K562 (cell line): ENCODE results near the gene TRIM45. TPM values are rescaled to one million over a fixed set of nuclear protein-coding genes. Genes with fewer than 3 reads are reported as not detected.

Source experiments
- HMG20A ChIP-seq: fragments of 450-650 bp; formaldehyde crosslinking; conservative IDR thresholded peaks from 2 replicates; pipeline ENCODE4 v1.4.0; 2020; ENCODE audit warnings: mild to moderate bottlenecking, mixed read lengths
- IRF2 ChIP-seq: sonication (generic); formaldehyde crosslinking; IDR thresholded peaks from 2 replicates; pipeline ENCODE4 v1.8.1; 2022; ENCODE audit warnings: mild to moderate bottlenecking, missing genetic modification reagents
- POLR2H ChIP-seq: IDR thresholded peaks from 2 replicates; pipeline ENCODE4 v1.6.1; 2016; ENCODE audit warnings: missing genetic modification characterization, low read depth, mild to moderate bottlenecking, control low read depth, missing compliant biosample characterization, moderate library complexity
- RB1 ChIP-seq: fragments of 450-650 bp; IDR thresholded peaks from 2 replicates; pipeline ENCODE4 v1.6.1; 2017; ENCODE audit warnings: low read depth, mild to moderate bottlenecking
- SIN3B ChIP-seq: fragments of 450-650 bp; IDR thresholded peaks from 2 replicates; pipeline ENCODE4 v1.6.1; 2017; ENCODE audit warnings: low read depth, mild to moderate bottlenecking, moderate library complexity
- SOX6 ChIP-seq: fragments of 450-650 bp; IDR thresholded peaks from 2 replicates; pipeline ENCODE4 v1.6.1; 2014; ENCODE audit warnings: mild to moderate bottlenecking
- SP1 ChIP-seq: sonication (generic); formaldehyde crosslinking; IDR thresholded peaks from 2 replicates; pipeline ENCODE4 v1.8.1; 2022; ENCODE audit warnings: mild to moderate bottlenecking, missing genetic modification reagents
- XRCC4 ChIP-seq: IDR thresholded peaks from one replicate; pipeline ENCODE4 v1.6.1; 2011; ENCODE audit not compliant: insufficient read depth, insufficient read length; ENCODE audit errors: extremely low read depth
- ZNF124 ChIP-seq: sonication (generic); formaldehyde crosslinking; IDR thresholded peaks from 2 replicates; pipeline ENCODE4 v1.8.1; 2022; ENCODE audit warnings: missing genetic modification reagents
- ZNF134 ChIP-seq: fragments of 250-450 bp; sonication (Bioruptor Pico); conservative IDR thresholded peaks from 2 replicates; pipeline ENCODE4 v1.4.0; 2020
- ZNF408 ChIP-seq: fragments of 250-450 bp; sonication (Bioruptor Pico); IDR thresholded peaks from 2 replicates; pipeline ENCODE4 v1.4.0; 2020; ENCODE audit warnings: low read depth, mild to moderate bottlenecking, moderate library complexity
- ZNF445 ChIP-seq: fragments of 250-450 bp; sonication (Bioruptor Pico); IDR thresholded peaks from 2 replicates; pipeline ENCODE4 v1.4.0; 2020; ENCODE audit warnings: low read depth, mild to moderate bottlenecking, moderate library complexity
- polyA plus RNA-seq, 8 experiments: library from polyadenylated mRNA; depleted of rRNA in 4 of 8; stranded (reverse) in 5 of 8; unstranded in 3 of 8; fragments of >200 nt; fragmentation: Nextera tagmentation in 2 of 8; fragmentation: Illumina TruSeq in 1 of 8; extraction: Ambion mirVana in 2 of 8; extraction: Trizol in 1 of 8; gene quantifications; 2 replicates each; pipeline versions ENCODE4 v1.2.1 to v1.2.3, GENCODE V29; 2011 to 2014; ENCODE audit warnings: inconsistent platforms in 1 of 8, missing spikeins in 1 of 8
- total RNA-seq, 7 experiments: library from RNA; depleted of rRNA in 6 of 7; stranded (reverse); fragments of >200 nt in 6 of 7; fragmentation: Illumina TruSeq in 2 of 7; extraction: Trizol in 2 of 7; gene quantifications; 2 replicates each; pipeline versions ENCODE4 v1.2.1 to v1.2.3, GENCODE V29; 2011 to 2021; ENCODE audit warnings: low replicate concordance in 1 of 7
- TF ChIP-seq, protein P1 (sequence below): fragments of 250-450 bp; sonication (Bioruptor Pico); IDR thresholded peaks from 2 replicates; pipeline ENCODE4 v1.5.0; 2022; ENCODE audit warnings: mild to moderate bottlenecking
- TF ChIP-seq, protein P2 (sequence below): fragments of 200-400 bp; formaldehyde crosslinking; IDR thresholded peaks from 2 replicates; pipeline ENCODE4 v1.6.1; 2017; ENCODE audit warnings: mild to moderate bottlenecking, low read depth, low read length, moderate library complexity
- TF ChIP-seq, protein P3 (sequence below): sonication (generic); IDR thresholded peaks from 2 replicates; pipeline ENCODE4 v1.6.1; 2016
- TF ChIP-seq, protein P4 (sequence below), 2 experiments: fragments of 450-650 bp in 1 of 2; sonication (generic) in 1 of 2; formaldehyde crosslinking in 1 of 2; IDR thresholded peaks in 1 of 2; conservative IDR thresholded peaks in 1 of 2; 2 replicates each; pipeline versions ENCODE4 v1.6.1 to v1.8.1; 2016 to 2023; ENCODE audit warnings: mild to moderate bottlenecking in 2 of 2, moderate library complexity in 2 of 2, inconsistent platforms in 1 of 2, missing genetic modification reagents in 1 of 2
- TF ChIP-seq, protein P5 (sequence below): fragments of 250-450 bp; sonication (Bioruptor Pico); IDR thresholded peaks from 2 replicates; pipeline ENCODE4 v1.4.0; 2020; ENCODE audit warnings: borderline replicate concordance
- TF ChIP-seq, protein P6 (sequence below): fragments of 250-450 bp; sonication (Bioruptor Pico); IDR thresholded peaks from 2 replicates; pipeline ENCODE4 v1.9.0; 2021; ENCODE audit warnings: mild to moderate bottlenecking

Gene TRIM45
- total and polyA plus RNA-seq, 9 of the 15 experiments (the other 6 are each of a cell fraction or from before 2014, with no cell fraction given) = 1.9 to 6.2 (median 3.6) TPM

DNA sequence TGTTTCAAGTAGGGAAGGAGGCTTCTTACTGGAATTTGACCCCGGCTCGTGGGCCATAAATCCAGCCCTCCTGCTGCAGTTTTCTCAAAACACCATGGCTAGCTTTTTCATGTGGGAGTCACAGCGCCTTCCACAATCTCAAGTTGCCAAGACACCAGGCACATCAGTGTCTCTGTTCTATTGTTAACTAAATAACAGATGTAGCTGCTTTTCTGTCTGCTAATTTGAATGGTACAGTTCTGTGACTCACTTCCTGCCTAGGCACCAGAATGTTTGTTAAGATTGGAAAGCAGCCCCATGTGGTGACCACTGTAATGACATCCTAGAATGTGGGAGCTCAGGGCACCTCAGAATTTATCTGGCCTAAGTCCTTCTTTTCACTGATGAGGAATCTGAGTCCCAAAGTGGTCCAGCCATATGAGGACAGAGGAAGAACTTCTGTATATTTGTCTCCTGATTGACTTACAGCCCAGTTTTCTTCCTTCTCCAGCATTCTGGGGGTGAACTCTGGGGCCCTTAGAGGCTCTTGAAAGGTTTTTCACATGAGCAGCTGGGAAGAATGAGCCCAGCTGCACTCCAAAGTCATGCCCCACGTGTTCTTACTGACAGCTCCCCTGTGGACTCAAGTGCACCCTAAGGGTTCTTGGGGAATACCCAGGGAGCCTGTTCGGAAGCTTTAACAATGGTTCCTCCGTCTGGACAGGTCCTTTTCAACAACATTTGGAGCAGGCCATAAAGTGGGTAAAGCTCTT lies 27.5 kb downstream of the TRIM45 start (continued):
- TF ChIP-seq, protein P1, sequence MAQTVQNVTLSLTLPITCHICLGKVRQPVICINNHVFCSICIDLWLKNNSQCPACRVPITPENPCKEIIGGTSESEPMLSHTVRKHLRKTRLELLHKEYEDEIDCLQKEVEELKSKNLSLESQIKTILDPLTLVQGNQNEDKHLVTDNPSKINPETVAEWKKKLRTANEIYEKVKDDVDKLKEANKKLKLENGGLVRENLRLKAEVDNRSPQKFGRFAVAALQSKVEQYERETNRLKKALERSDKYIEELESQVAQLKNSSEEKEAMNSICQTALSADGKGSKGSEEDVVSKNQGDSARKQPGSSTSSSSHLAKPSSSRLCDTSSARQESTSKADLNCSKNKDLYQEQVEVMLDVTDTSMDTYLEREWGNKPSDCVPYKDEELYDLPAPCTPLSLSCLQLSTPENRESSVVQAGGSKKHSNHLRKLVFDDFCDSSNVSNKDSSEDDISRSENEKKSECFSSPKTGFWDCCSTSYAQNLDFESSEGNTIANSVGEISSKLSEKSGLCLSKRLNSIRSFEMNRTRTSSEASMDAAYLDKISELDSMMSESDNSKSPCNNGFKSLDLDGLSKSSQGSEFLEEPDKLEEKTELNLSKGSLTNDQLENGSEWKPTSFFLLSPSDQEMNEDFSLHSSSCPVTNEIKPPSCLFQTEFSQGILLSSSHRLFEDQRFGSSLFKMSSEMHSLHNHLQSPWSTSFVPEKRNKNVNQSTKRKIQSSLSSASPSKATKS (CRISPR knock-in tag) = no peak
- TF ChIP-seq RB1 (no peak), ZNF445 (no peak), SP1 (CRISPR knock-in tag) (no peak), IRF2 (CRISPR knock-in tag) (no peak), ZNF134 (CRISPR knock-in tag) (no peak), ZNF124 (CRISPR knock-in tag) (no peak), XRCC4 (no peak), HMG20A (CRISPR knock-in tag) (no peak), ZNF408 (CRISPR knock-in tag) (no peak), POLR2H (tag) (no peak), SOX6 (0 out of 2 replicates have a peak, but pooled peaks have one; percentile 16), SIN3B (no peak)
- TF ChIP-seq, protein P2, sequence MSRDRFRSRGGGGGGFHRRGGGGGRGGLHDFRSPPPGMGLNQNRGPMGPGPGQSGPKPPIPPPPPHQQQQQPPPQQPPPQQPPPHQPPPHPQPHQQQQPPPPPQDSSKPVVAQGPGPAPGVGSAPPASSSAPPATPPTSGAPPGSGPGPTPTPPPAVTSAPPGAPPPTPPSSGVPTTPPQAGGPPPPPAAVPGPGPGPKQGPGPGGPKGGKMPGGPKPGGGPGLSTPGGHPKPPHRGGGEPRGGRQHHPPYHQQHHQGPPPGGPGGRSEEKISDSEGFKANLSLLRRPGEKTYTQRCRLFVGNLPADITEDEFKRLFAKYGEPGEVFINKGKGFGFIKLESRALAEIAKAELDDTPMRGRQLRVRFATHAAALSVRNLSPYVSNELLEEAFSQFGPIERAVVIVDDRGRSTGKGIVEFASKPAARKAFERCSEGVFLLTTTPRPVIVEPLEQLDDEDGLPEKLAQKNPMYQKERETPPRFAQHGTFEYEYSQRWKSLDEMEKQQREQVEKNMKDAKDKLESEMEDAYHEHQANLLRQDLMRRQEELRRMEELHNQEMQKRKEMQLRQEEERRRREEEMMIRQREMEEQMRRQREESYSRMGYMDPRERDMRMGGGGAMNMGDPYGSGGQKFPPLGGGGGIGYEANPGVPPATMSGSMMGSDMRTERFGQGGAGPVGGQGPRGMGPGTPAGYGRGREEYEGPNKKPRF = no peak
- TF ChIP-seq, protein P3, sequence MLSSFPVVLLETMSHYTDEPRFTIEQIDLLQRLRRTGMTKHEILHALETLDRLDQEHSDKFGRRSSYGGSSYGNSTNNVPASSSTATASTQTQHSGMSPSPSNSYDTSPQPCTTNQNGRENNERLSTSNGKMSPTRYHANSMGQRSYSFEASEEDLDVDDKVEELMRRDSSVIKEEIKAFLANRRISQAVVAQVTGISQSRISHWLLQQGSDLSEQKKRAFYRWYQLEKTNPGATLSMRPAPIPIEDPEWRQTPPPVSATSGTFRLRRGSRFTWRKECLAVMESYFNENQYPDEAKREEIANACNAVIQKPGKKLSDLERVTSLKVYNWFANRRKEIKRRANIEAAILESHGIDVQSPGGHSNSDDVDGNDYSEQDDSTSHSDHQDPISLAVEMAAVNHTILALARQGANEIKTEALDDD = no peak
- TF ChIP-seq, protein P4, sequence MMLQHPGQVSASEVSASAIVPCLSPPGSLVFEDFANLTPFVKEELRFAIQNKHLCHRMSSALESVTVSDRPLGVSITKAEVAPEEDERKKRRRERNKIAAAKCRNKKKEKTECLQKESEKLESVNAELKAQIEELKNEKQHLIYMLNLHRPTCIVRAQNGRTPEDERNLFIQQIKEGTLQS (IDR thresholded peaks at IDR 0.05) = peak; percentile 48
- TF ChIP-seq, protein P4 (CRISPR knock-in tag; conservative IDR thresholded peaks at IDR 0.05) = no peak
- TF ChIP-seq, protein P5, sequence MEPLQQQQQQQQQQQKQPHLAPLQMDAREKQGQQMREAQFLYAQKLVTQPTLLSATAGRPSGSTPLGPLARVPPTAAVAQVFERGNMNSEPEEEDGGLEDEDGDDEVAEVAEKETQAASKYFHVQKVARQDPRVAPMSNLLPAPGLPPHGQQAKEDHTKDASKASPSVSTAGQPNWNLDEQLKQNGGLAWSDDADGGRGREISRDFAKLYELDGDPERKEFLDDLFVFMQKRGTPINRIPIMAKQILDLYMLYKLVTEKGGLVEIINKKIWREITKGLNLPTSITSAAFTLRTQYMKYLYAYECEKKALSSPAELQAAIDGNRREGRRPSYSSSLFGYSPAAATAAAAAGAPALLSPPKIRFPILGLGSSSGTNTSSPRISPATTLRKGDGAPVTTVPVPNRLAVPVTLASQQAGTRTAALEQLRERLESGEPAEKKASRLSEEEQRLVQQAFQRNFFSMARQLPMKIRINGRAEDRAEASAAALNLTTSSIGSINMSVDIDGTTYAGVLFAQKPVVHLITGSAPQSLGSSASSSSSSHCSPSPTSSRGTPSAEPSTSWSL (CRISPR knock-in tag) = no peak
- TF ChIP-seq, protein P6, sequence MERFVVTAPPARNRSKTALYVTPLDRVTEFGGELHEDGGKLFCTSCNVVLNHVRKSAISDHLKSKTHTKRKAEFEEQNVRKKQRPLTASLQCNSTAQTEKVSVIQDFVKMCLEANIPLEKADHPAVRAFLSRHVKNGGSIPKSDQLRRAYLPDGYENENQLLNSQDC (CRISPR knock-in tag) = no peak
